GM12878 (cell line): ENCODE measurements around the gene NDUFB2. TPM values are rescaled to one million over a fixed set of nuclear protein-coding genes. Genes with fewer than 3 reads are reported as not detected.
A peak's percentile ranks its signal among the peaks of the same experiment; 100 is the strongest.

Source experiments
- ATAC-seq: fragments of 200-7000 bp; cut with Tn5 transposase; 3 replicates; pipeline ENCODE4 v1.9.1; 2020; ENCODE audit warnings: mild to moderate bottlenecking, moderate library complexity
- BruUV-seq: library from RNA; stranded (reverse); fragments of 400-500 nt; replicated peaks from 2 replicates; lab custom pipeline; 2021; lab: Mats Ljungman, UMichigan
- CTCF ChIA-PET: fragments of 300-600 bp; sonication (Branson Sonifier 250); formaldehyde crosslinking; extraction: SDS; loops from one replicate; lab custom pipeline; 2021; ENCODE audit warnings: inconsistent platforms; lab: Yijun Ruan, JAX
- POLR2A ChIA-PET: fragments of 350-600 bp; formaldehyde crosslinking; extraction: SDS; loops from one replicate; lab custom pipeline; 2021; ENCODE audit warnings: inconsistent platforms; lab: Charles Lee
- RAD21 ChIA-PET: fragments of 300-600 bp; sonication (Branson Sonifier 250); formaldehyde crosslinking; loops from one replicate; lab custom pipeline; 2023; ENCODE audit warnings: antibody characterized with exemption; ENCODE audit not compliant: unreplicated experiment; lab: Charles Lee
- SMC1A ChIA-PET: fragments of 300-600 bp; sonication (Branson Sonifier 250); formaldehyde crosslinking; loops from one replicate; lab custom pipeline; 2023; ENCODE audit not compliant: unreplicated experiment, uncharacterized antibody; lab: Charles Lee
- DNase-seq: peaks from one replicate; pipeline ENCODE4 v3.0.0-alpha.2; 2011; ENCODE audit warnings: low read depth, low spot score
- FAIRE-seq: peaks from 3 replicates; lab custom pipeline; 2011; peaks lifted over from hg19 to GRCh38; lab: Jason Lieb, UNC
- H2AFZ ChIP-seq: 2 replicates; pipeline ENCODE4 v1.6.0; 2011; ENCODE audit warnings: low read depth, low read length, control low read depth; ENCODE audit not compliant: control insufficient read depth
- H3K27ac ChIP-seq: 2 replicates; pipeline ENCODE4 v1.5.1; 2011; ENCODE audit warnings: control low read depth; ENCODE audit not compliant: control insufficient read depth, insufficient read depth
- H3K27me3 ChIP-seq, 2 experiments: replicated peaks in 1 of 2; 2 replicates each; pipeline versions ENCODE4 v1.6.0 to v1.6.1; 2011; ENCODE audit warnings: low read length in 1 of 2; ENCODE audit not compliant: control insufficient read depth in 2 of 2, insufficient read depth in 2 of 2
- H3K36me3 ChIP-seq, 2 experiments: 2 replicates each; pipeline ENCODE4 v1.5.1; 2011; ENCODE audit warnings: low read length in 1 of 2; ENCODE audit not compliant: control insufficient read depth in 2 of 2, insufficient read depth in 2 of 2
- H3K4me1 ChIP-seq: 2 replicates; pipeline ENCODE4 v1.6.1; 2011; ENCODE audit warnings: mild to moderate bottlenecking, low read length, moderate library complexity, mixed read lengths; ENCODE audit not compliant: control insufficient read depth, insufficient read depth
- H3K4me2 ChIP-seq: 2 replicates; pipeline ENCODE4 v1.6.0; 2011; ENCODE audit warnings: control low read depth; ENCODE audit not compliant: control insufficient read depth, insufficient read depth
- H3K4me3 ChIP-seq: fragments of 200-600 bp; sonication (generic); 2 replicates; pipeline ENCODE4 v1.5.1; 2016
- H3K79me2 ChIP-seq: 2 replicates; pipeline ENCODE4 v1.6.0; 2011; ENCODE audit warnings: low read length; ENCODE audit not compliant: control insufficient read depth, insufficient read depth
- H3K9ac ChIP-seq: 2 replicates; pipeline ENCODE4 v1.8.0; 2011; ENCODE audit warnings: low read length, control low read depth, mixed read lengths; ENCODE audit not compliant: control insufficient read depth, insufficient read depth
- H3K9me3 ChIP-seq: replicated peaks from 3 replicates; pipeline ENCODE4 v1.5.1; 2011; ENCODE audit warnings: mild to moderate bottlenecking, low read length; ENCODE audit not compliant: control insufficient read depth, insufficient read depth
- H4K20me1 ChIP-seq: 2 replicates; pipeline ENCODE4 v1.6.0; 2011; ENCODE audit not compliant: control insufficient read depth, insufficient read depth
- BHLHE40 ChIP-seq, 2 experiments: fragments of 450-650 bp in 1 of 2; IDR thresholded peaks; 2 replicates each; pipeline ENCODE4 v1.6.1; 2011 to 2017; ENCODE audit warnings: low read depth in 2 of 2, borderline replicate concordance in 1 of 2, improper control_type of control experiment in 1 of 2, low read length in 1 of 2, mild to moderate bottlenecking in 1 of 2
- CBX5 ChIP-seq: sonication (generic); IDR thresholded peaks from 2 replicates; pipeline ENCODE4 v1.6.1; 2016; ENCODE audit warnings: low read depth, moderate library complexity, mild to moderate bottlenecking, inconsistent platforms
- DPF2 ChIP-seq: fragments of 450-650 bp; IDR thresholded peaks from 2 replicates; pipeline ENCODE4 v1.6.1; 2017; ENCODE audit warnings: mild to moderate bottlenecking
- EZH2 ChIP-seq: IDR thresholded peaks from 2 replicates; pipeline ENCODE4 v1.6.1; 2012; ENCODE audit warnings: low read depth, mild to moderate bottlenecking, control low read depth, inconsistent platforms, low read length, borderline replicate concordance; ENCODE audit not compliant: control insufficient read depth
- HCFC1 ChIP-seq: fragments of 150-350 bp; IDR thresholded peaks from 2 replicates; pipeline ENCODE4 v1.6.1; 2014; ENCODE audit warnings: low read length
- IKZF2 ChIP-seq, 2 experiments: fragments of 450-650 bp; IDR thresholded peaks; 2 replicates each; pipeline ENCODE4 v1.6.1; 2017; ENCODE audit warnings: mild to moderate bottlenecking in 2 of 2, moderate library complexity in 2 of 2
- LARP7 ChIP-seq: fragments of 450-650 bp; IDR thresholded peaks from 2 replicates; pipeline ENCODE4 v1.6.1; 2017; ENCODE audit warnings: mild to moderate bottlenecking
- POLR2A ChIP-seq: IDR thresholded peaks from 2 replicates; pipeline ENCODE4 v1.6.1; 2011; ENCODE audit warnings: low read depth, mild to moderate bottlenecking, low read length
- POLR2AphosphoS2 ChIP-seq: IDR thresholded peaks from 2 replicates; pipeline ENCODE4 v1.6.1; 2011; ENCODE audit warnings: low read depth, mild to moderate bottlenecking, low read length, improper control_type of control experiment, moderate library complexity
- POLR2AphosphoS5 ChIP-seq: IDR thresholded peaks from 2 replicates; pipeline ENCODE4 v1.6.1; 2011; ENCODE audit warnings: mild to moderate bottlenecking, low read length, inconsistent platforms
- SMARCA5 ChIP-seq: fragments of 450-650 bp; IDR thresholded peaks from 2 replicates; pipeline ENCODE4 v1.6.1; 2017; ENCODE audit warnings: mild to moderate bottlenecking
- SMC3 ChIP-seq: IDR thresholded peaks from 2 replicates; pipeline ENCODE4 v1.6.1; 2011; ENCODE audit warnings: low read length, improper control_type of control experiment, borderline replicate concordance
- YY1 ChIP-seq: IDR thresholded peaks from 2 replicates; pipeline ENCODE4 v1.6.1; 2011; ENCODE audit warnings: low read depth, mild to moderate bottlenecking, low read length
- ZZZ3 ChIP-seq: IDR thresholded peaks from 2 replicates; pipeline ENCODE4 v1.6.1; 2011; ENCODE audit warnings: low read depth; ENCODE audit not compliant: control insufficient read depth, insufficient read length
- WGBS: methylation state at CpG from one replicate; pipeline ENCODE4 v1.1.6; 2016; ENCODE audit warnings: low lambda C conversion rate; ENCODE audit not compliant: insufficient replicate concordance, insufficient coverage; ENCODE audit errors: missing lambda C conversion rate; 5-methylcytosine and 5-hydroxymethylcytosine counted together
- in situ Hi-C: fragments of 300-500 bp; cut with MboI; formaldehyde crosslinking; loops from 9 replicates; pipeline ENCODE4 v1.14.3; 2018; ENCODE audit warnings: mixed read lengths
- intact Hi-C: fragments of 100-400 bp; cut with micrococcal nuclease; formaldehyde crosslinking; loops from one replicate; pipeline ENCODE4 v1.14.2; 2022; ENCODE audit not compliant: unreplicated experiment
- polyA plus RNA-seq, 11 experiments: library from polyadenylated mRNA; depleted of rRNA in 4 of 11; unstranded in 6 of 11; stranded (reverse) in 5 of 11; fragments of >200 nt; fragmentation: Nextera tagmentation in 4 of 11; fragmentation: Illumina TruSeq in 1 of 11; extraction: Ambion mirVana in 4 of 11; extraction: Trizol in 1 of 11; gene quantifications; 1 replicate in 1 of 11; 2 replicates in 10 of 11; pipeline versions ENCODE4 v1.2.1 to v1.2.3, GENCODE V29; 2011 to 2016; ENCODE audit warnings: inconsistent platforms in 2 of 11, missing spikeins in 2 of 11, low read depth in 1 of 11
- total RNA-seq, 4 experiments: library from RNA; depleted of rRNA in 3 of 4; stranded (reverse); fragments of >200 nt in 3 of 4; fragmentation: Illumina TruSeq in 1 of 4; extraction: Trizol in 1 of 4; gene quantifications; 2 replicates each; pipeline versions ENCODE4 v1.2.1 to v1.2.3, GENCODE V29; 2013 to 2021
- TF ChIP-seq, protein P1 (sequence below): IDR thresholded peaks from 2 replicates; pipeline ENCODE4 v1.6.1; 2012; ENCODE audit warnings: low read depth, low read length, improper control_type of control experiment
- TF ChIP-seq, protein P2 (sequence below): fragments of 450-650 bp; IDR thresholded peaks from 2 replicates; pipeline ENCODE4 v1.6.1; 2017; ENCODE audit warnings: antibody characterized with exemption, mild to moderate bottlenecking, moderate library complexity

NDUFB2 gene
- total and polyA plus RNA-seq, 10 of the 15 experiments (the other 5 are each of a cell fraction or from before 2014, with no cell fraction given): 109 to 1,236 (median 323) TPM

DNA sequence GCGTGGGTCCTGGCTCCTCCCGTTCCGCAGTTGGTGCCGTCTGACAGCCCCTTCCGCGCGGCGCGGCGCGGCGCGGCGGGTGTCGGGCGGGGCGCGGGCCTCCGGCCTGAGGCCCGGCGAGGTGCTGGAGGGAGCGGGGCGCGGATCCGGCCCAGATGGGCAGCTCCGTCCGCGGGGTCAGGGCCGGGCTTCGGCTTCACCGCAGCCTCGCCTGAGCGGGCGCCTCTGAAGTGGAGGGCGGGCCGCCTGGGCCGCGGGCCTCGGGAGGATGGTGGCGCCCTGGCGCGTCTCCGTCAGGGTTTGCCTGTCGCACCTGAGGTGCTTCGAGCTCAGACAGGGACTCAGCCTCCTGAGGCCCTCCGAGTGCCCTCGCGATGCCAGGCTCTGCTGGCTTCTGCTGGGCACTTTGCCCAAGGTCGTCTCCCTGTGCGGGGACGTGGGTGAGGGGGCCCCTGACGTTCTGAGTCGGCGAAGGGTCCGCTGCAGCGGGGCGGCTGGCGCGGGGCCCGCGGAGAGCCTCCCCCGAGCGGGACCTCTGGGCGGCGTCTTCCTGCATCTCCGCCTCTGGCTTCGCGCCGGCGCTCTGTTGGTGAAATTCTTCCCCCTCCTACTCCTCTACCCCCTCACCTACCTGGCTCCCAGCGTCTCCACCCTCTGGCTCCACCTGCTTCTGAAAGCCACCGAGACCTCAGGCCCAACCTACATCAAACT, 23.3 kb upstream of the NDUFB2 start:
- Histone ChIP-seq H3K4me3 (peak overlapping the region; percentile 82), H4K20me1 (no peaks in the 10 kb centered on the region), H3K4me1 (peaks cover 39% of the 10 kb centered on the region), H3K9ac (peak overlapping the region; percentile 76), H3K27me3 (no peaks in the 10 kb centered on the region), H3K79me2 (no peaks in the 10 kb centered on the region; the same call in 1 of the 2 replicates), H3K4me2 (peak overlapping the region; percentile 98), H3K36me3 (no peaks in the 10 kb centered on the region), H2AFZ (peak overlapping the region; percentile 86), H3K27ac (peak overlapping the region; percentile 65), H3K9me3 (no peaks in the 10 kb centered on the region)
- DNase-seq (no peak), ATAC-seq (peak; percentile 62), FAIRE-seq (no peak)
- ChIA-PET RAD21 (interaction anchor here (1.0 to 2.7 kb wide), 3 partner anchors 16 to 155 kb away, joined by 3 to 12 read pairs (median 4); partner anchors contain the start of gene NDUFB2), POLR2A (interaction anchor here (0.7 to 1.4 kb wide), 4 partner anchors 13 to 338 kb away, joined by 3 to 4 read pairs (median 3); no protein-coding TSS in a partner anchor), CTCF (interaction anchor here (1.0 to 5.6 kb wide), 11 partner anchors 12 to 559 kb away, joined by 3 to 88 read pairs (median 4); partner anchors contain the start of gene MRPS33), SMC1A (interaction anchor here (1.2 to 4.8 kb wide), 4 partner anchors 16 to 340 kb away, joined by 3 to 57 read pairs (median 21); partner anchors contain the start of gene MRPS33)
- intact Hi-C loops: no loop called here
- BruUV-seq: no TSS peak
- WGBS: under 1% methylated on average over 61 of the region's 72 CpGs
- in situ Hi-C loops: loop anchor here (10.0 kb wide), 1 partner anchor 342 kb away; the partner anchor contains the start of gene MRPS33
- TF ChIP-seq POLR2A (peak; percentile 31; the same call in 1 of the 2 replicates), CBX5 (no peak), IKZF2 (IDR thresholded peaks at IDR 0.05) (no peak), YY1 (no peak), BHLHE40 (IDR thresholded peaks at IDR 0.05; ENCODE audit: borderline replicate concordance in 1 of 2, low read depth in 2 of 2, low read length in 1 of 2) (peak in 1 of 2 experiments; percentile 50; a peak in 2 of 4 replicates), HCFC1 (no peak), LARP7 (peak; percentile 85), DPF2 (peak; percentile 67; the same call in 1 of the 2 replicates), POLR2AphosphoS5 (no peak), ZZZ3 (no peak), SMARCA5 (0 out of 2 replicates have a peak, but pooled peaks have one; percentile 30), EZH2 (no peak), SMC3 (no peak), POLR2AphosphoS2 (no peak)
- TF ChIP-seq, protein P1, sequence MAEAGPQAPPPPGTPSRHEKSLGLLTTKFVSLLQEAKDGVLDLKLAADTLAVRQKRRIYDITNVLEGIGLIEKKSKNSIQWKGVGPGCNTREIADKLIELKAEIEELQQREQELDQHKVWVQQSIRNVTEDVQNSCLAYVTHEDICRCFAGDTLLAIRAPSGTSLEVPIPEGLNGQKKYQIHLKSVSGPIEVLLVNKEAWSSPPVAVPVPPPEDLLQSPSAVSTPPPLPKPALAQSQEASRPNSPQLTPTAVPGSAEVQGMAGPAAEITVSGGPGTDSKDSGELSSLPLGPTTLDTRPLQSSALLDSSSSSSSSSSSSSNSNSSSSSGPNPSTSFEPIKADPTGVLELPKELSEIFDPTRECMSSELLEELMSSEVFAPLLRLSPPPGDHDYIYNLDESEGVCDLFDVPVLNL: no peak
- TF ChIP-seq, protein P2, sequence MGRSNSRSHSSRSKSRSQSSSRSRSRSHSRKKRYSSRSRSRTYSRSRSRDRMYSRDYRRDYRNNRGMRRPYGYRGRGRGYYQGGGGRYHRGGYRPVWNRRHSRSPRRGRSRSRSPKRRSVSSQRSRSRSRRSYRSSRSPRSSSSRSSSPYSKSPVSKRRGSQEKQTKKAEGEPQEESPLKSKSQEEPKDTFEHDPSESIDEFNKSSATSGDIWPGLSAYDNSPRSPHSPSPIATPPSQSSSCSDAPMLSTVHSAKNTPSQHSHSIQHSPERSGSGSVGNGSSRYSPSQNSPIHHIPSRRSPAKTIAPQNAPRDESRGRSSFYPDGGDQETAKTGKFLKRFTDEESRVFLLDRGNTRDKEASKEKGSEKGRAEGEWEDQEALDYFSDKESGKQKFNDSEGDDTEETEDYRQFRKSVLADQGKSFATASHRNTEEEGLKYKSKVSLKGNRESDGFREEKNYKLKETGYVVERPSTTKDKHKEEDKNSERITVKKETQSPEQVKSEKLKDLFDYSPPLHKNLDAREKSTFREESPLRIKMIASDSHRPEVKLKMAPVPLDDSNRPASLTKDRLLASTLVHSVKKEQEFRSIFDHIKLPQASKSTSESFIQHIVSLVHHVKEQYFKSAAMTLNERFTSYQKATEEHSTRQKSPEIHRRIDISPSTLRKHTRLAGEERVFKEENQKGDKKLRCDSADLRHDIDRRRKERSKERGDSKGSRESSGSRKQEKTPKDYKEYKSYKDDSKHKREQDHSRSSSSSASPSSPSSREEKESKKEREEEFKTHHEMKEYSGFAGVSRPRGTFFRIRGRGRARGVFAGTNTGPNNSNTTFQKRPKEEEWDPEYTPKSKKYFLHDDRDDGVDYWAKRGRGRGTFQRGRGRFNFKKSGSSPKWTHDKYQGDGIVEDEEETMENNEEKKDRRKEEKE: peak; percentile 44; the same call in 1 of the 2 replicates
